GM10266 (cell line): ENCODE results near the gene SAYSD1.
"Not testable (repeated sequence)": the region's sequence is repeated elsewhere in the genome, so short reads cannot be mapped to it uniquely, and the experiment has no call there.

Experiments
- DNase-seq: peaks from one replicate; pipeline ENCODE4 v3.0.0; 2012; ENCODE audit errors: extremely low spot score
- CTCF ChIP-seq: IDR thresholded peaks from 2 replicates; pipeline ENCODE4 v1.5.1; 2012; ENCODE audit warnings: mild to moderate bottlenecking, low read depth; ENCODE audit not compliant: control insufficient read depth, insufficient read depth; ENCODE audit errors: missing control alignments

The SAYSD1 gene

GRCh38 chr6:39151211-39151610, 36.2 kb upstream of the SAYSD1 start:
- TF ChIP-seq CTCF = no peak

GRCh38 chr6:39144481-39145173, 29.6 kb upstream of the SAYSD1 start:
- no peak for DNase-seq
- TF ChIP-seq CTCF = no peak

More at GRCh38 chr6:39151211-39151610, 36.2 kb upstream of the SAYSD1 start:
- no peak for DNase-seq

DNA sequence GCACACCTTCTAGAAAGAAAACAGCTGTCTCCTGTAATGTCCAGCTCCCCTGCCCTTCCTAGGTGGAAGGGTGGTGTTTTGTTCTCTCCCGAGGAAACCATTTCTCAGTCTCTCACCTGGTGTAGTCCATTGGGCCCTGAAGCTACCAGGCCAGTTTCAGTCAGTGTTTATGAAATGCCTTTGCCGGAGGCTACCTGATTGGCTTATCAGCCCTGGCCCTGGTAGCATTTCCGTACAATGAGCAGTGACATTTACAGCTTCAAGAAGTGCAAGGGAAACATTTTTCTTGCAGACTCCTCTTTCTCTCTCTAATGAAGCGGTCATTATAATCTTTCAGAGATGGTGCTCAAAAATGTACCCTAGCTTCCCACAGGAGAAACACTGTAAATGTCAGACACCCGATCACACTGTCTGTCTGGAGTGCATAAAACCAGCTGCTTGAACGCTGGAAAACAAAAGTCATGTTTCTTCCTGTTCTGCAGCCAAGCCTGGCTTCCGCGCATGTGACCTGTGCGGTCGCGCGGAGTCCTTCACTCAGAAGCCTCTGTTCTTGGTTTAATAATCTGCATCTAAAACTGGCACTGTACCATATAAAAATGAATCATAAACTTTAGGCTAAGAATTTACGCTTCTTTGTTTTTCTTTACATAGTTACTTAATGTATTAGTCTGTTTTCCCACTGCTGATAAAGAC, 28.4 kb upstream of the SAYSD1 start:
- DNase-seq = no peak
- TF ChIP-seq CTCF = no peak

- DNase-seq = no peak
- TF ChIP-seq CTCF = no peak
Measured at GRCh38 chr6:39140556-39141167, 25.7 kb upstream of the SAYSD1 start.

DNA sequence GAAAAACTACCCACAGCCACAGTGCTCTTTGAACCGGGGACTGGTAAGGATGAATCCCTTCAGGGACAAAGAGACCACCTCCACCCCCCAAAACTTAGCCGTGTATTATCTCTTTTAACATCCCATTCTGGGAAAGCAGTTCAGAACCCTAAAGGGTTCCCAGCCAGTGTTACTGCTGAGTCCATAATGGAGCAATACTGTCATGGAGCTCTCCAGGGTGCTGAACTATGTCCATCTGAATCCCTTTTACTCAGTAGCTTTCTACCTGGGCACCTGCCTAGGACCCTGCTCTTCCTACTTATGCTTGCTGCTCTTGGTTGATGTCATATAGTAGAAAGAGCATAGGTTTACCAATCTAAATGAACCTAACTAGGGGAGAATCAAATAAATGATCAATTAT, 22.3 kb upstream of the SAYSD1 start:
- TF ChIP-seq CTCF = no peak
- no peak for DNase-seq

DNA sequence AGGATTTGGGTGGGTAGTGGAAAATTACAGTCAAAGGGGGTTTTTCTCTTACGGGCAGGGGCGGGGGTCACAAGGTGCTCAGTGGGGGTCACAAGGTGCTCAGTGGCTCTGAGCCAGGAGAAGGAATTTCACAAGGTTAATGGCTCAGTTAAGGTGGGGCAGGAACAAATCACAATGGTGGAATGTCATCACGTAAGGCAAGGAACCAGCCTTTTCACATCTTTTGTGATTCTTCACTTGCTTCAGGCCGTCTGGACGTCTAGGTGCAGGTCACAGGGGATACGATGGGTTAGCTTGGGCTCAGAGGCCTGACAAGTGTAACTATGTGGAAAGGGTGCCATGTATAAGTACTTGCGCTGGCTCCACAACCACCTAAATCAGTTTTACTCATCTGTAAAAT, 21.2 kb upstream of the SAYSD1 start:
- not testable (repeated sequence) for DNase-seq

DNA sequence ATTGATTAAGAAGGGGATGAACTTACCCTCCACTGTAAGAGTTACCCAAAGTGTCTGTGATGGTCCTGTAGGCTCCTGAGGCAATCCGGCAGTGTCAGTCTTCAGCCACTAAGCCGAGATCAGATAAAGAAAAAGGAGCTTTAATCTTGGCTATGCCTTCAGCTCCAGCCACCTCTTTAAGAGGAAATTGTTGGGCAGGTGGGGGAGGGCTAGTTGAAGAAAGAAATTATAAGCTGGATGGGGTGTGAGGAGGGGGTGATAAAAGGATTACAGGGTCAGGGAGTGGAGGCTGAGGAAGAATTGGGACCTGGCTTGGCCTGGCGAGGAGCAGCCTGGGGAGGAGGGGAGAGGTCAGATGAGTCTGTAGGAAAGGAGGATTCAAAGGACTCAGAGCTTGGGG, 19.8 kb upstream of the SAYSD1 start:
- not testable (repeated sequence) for DNase-seq

DNA sequence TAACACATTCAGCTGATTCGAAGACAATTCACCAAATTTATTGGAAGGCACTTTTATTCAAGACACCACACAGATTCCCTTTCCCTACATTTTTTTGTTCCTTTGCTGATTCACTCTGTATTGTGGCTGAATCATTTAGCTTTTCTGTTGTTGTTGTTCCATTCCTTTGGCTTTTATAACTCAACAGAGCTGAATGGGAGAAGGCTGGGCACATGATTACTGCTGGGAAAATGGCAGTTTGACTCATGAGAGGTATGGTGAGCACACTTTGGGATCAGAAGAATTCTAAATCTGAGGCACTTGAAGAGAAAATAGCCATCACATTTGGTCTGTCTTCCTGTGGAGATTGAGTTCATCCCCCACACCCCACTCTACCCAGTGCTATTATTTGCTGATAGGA, 15.7 kb upstream of the SAYSD1 start:
- DNase-seq = no peak

More for the DNA sequence above, 15.7 kb upstream of the SAYSD1 start:
- TF ChIP-seq CTCF = no peak
